Glomerular visceral epithelial cell (primary cell): ENCODE measurements around the gene JADE2.
A peak's percentile ranks its signal among the peaks of the same experiment; 100 is the strongest.
"Not testable (repeated sequence)": the region's sequence is repeated elsewhere in the genome, so short reads cannot be mapped to it uniquely, and the experiment has no call there.

Source experiments
- DNase-seq: peaks from one replicate; pipeline ENCODE4 v3.0.0-alpha.2; 2016; ENCODE audit errors: extremely low spot score

Gene JADE2

GRCh38 chr5:134524826-134525682, at the start of gene JADE2:
JADE2 (plus strand) TSS chr5:134525670; CDS start chr5:134535858, 10,188 bp downstream.
- DNase-seq: peak; percentile 81

- no peak for DNase-seq
Observed at GRCh38 chr5:134477462-134478245, 47.8 kb upstream of the JADE2 start.

- no peak for DNase-seq
Observed at GRCh38 chr5:134479839-134480238, 45.6 kb upstream of the JADE2 start.

GRCh38 chr5:134489227-134489944, 36.1 kb upstream of the JADE2 start:
- DNase-seq: no peak

- no peak for DNase-seq
Observed at GRCh38 chr5:134490255-134490924, 35.1 kb upstream of the JADE2 start.

- no peak for DNase-seq
Observed at GRCh38 chr5:134490925-134491271, 34.6 kb upstream of the JADE2 start.

- no peak for DNase-seq
Observed at GRCh38 chr5:134491841-134492442, 33.5 kb upstream of the JADE2 start.

GRCh38 chr5:134492568-134492967, 32.9 kb upstream of the JADE2 start:
- DNase-seq: no peak

GRCh38 chr5:134493461-134494055, 31.9 kb upstream of the JADE2 start:
- no peak for DNase-seq

- no peak for DNase-seq
Observed at GRCh38 chr5:134494780-134495179, 30.7 kb upstream of the JADE2 start.

- DNase-seq: not testable (repeated sequence)
Observed at GRCh38 chr5:134499905-134500304, 25.6 kb upstream of the JADE2 start.

GRCh38 chr5:134500699-134501430, 24.6 kb upstream of the JADE2 start:
- no peak for DNase-seq

- DNase-seq: no peak
Observed at GRCh38 chr5:134502259-134502658, 23.2 kb upstream of the JADE2 start.

- DNase-seq: peak; percentile 100
Observed at GRCh38 chr5:134503088-134503936, 22.2 kb upstream of the JADE2 start.

- DNase-seq: no peak
Observed at GRCh38 chr5:134503937-134504437, 21.5 kb upstream of the JADE2 start.

- no peak for DNase-seq
Observed at GRCh38 chr5:134504629-134505300, 20.7 kb upstream of the JADE2 start.

GRCh38 chr5:134506054-134507039, 19.1 kb upstream of the JADE2 start:
- DNase-seq: peak; percentile 94
